Peyer's patch (tissue), 4 donors: ENCODE results near the gene SYNDIG1. TPM values are rescaled to one million over a fixed set of nuclear protein-coding genes. Genes with fewer than 3 reads are reported as not detected.

Source experiments
- DNase-seq, 3 donors: peaks; one replicate each; pipeline ENCODE4 v3.0.0-alpha.2; 2017 to 2019
- H3K27ac ChIP-seq, 4 donors: fragments of 200-600 bp; sonication (generic); one replicate each; pipeline ENCODE4 v1.5.1; 2016 to 2019
- H3K27me3 ChIP-seq, 2 donors: fragments of 200-600 bp; sonication (generic); one replicate each; pipeline ENCODE4 v1.5.1; 2019
- H3K36me3 ChIP-seq, 3 donors: fragments of 200-600 bp; sonication (generic); one replicate each; pipeline ENCODE4 v1.5.1; 2016 to 2019
- H3K4me1 ChIP-seq, 4 donors: fragments of 200-600 bp; sonication (generic); one replicate each; pipeline ENCODE4 v1.5.1; 2016 to 2019
- H3K4me3 ChIP-seq, 4 donors: fragments of 200-600 bp; sonication (generic); 1 replicate in 3 of 4; 2 replicates in 1 of 4; pipeline ENCODE4 v1.5.1; 2016 to 2019; ENCODE audit warnings: mild to moderate bottlenecking in 1 of 4
- H3K9me3 ChIP-seq, 4 donors: fragments of 200-600 bp; sonication (generic); one replicate each; pipeline ENCODE4 v1.5.1; 2016 to 2019; ENCODE audit warnings: mild to moderate bottlenecking in 1 of 4
- POLR2A ChIP-seq, 2 donors: fragments of 450-650 bp; IDR thresholded peaks; one replicate each; pipeline ENCODE4 v1.5.1; 2017; ENCODE audit warnings: antibody characterized with exemption in 2 of 2, mild to moderate bottlenecking in 2 of 2, moderate library complexity in 2 of 2
- total RNA-seq, 4 donors: library from RNA; depleted of rRNA; stranded (reverse); fragments of >200 nt; gene quantifications; one replicate each; pipeline ENCODE4 v1.1.0, GENCODE V29; 2016
- TF ChIP-seq, protein P1 (sequence below), 6 experiments: fragments of 450-650 bp in 4 of 6; fragments of 200-600 bp in 2 of 6; sonication (generic) in 1 of 6; IDR thresholded peaks; one replicate each; pipeline ENCODE4 v1.5.1; 2017 to 2019; ENCODE audit warnings: antibody characterized with exemption in 6 of 6, mild to moderate bottlenecking in 3 of 6, moderate library complexity in 1 of 6

The SYNDIG1 gene
- total RNA-seq, 4 donors from 2014 or later = 0.76 to 1.7 TPM; not detected in 2

- Histone ChIP-seq H3K27ac (no peak overlapping the region), H3K4me3 (no peak overlapping the region), H3K9me3 (no peaks in the 10 kb centered on the region), H3K36me3 (no peaks in the 10 kb centered on the region), H3K4me1 (no peaks in the 10 kb centered on the region), H3K27me3 (no peaks in the 10 kb centered on the region)
- TF ChIP-seq, protein P1, sequence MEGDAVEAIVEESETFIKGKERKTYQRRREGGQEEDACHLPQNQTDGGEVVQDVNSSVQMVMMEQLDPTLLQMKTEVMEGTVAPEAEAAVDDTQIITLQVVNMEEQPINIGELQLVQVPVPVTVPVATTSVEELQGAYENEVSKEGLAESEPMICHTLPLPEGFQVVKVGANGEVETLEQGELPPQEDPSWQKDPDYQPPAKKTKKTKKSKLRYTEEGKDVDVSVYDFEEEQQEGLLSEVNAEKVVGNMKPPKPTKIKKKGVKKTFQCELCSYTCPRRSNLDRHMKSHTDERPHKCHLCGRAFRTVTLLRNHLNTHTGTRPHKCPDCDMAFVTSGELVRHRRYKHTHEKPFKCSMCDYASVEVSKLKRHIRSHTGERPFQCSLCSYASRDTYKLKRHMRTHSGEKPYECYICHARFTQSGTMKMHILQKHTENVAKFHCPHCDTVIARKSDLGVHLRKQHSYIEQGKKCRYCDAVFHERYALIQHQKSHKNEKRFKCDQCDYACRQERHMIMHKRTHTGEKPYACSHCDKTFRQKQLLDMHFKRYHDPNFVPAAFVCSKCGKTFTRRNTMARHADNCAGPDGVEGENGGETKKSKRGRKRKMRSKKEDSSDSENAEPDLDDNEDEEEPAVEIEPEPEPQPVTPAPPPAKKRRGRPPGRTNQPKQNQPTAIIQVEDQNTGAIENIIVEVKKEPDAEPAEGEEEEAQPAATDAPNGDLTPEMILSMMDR (IDR thresholded peaks at IDR 0.05) = no peak
- no peak for TF ChIP-seq POLR2A (IDR thresholded peaks at IDR 0.05)
- DNase-seq = no peak
Observed at GRCh38 chr20:24589815-24590177, 120.4 kb downstream of the SYNDIG1 start.

DNA sequence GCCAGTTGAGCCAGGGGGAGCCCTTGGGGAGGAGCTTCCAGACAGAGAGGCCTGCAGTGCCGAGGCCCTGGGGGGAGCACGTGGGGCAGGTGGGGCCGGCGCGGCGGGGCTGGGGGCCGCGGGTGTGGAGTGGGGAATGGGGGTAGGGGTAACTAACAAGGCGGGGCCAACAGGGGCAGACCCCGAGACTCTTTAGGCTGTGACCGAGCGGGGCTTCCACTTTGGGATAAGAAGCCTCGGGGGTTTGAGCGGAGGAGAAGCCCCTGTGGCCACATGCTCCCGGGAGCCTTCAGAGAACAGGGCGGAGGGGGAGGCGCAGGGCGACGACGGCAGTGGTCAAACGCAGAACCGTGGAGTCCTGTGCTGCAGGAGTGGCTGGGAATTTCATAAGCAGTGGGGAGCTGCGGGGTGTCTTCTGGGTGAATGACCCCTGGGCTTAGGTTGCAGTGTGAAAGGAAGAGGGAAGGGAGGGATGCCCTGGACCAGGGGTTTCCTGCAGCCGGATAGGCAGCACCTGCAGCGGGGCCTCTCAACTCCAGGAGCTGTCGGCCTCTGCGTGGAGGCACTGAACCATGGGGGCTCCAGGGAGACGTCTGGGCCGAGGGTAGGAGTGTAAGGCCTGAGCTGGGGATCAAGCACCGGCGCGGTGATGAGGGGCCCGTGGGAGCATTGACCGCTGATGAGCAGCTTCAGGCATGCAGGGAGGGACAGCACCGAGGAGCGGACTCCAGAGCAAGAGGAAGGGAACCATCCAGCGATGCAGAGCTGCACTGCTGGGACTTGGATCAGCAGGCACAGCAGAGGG is 121.0 kb downstream of the SYNDIG1 start:
- no peak overlapping the region for H3K27ac ChIP-seq
- DNase-seq = no peak
- no peaks in the 10 kb centered on the region for H3K36me3 ChIP-seq
- no peak overlapping the region for H3K4me3 ChIP-seq
- H3K27me3 ChIP-seq = no peaks in the 10 kb centered on the region
- H3K4me1 ChIP-seq = no peaks in the 10 kb centered on the region
- TF ChIP-seq, protein P1 (IDR thresholded peaks at IDR 0.05) = no peak
- TF ChIP-seq POLR2A (IDR thresholded peaks at IDR 0.05) = no peak
- no peaks in the 10 kb centered on the region for H3K9me3 ChIP-seq

DNA sequence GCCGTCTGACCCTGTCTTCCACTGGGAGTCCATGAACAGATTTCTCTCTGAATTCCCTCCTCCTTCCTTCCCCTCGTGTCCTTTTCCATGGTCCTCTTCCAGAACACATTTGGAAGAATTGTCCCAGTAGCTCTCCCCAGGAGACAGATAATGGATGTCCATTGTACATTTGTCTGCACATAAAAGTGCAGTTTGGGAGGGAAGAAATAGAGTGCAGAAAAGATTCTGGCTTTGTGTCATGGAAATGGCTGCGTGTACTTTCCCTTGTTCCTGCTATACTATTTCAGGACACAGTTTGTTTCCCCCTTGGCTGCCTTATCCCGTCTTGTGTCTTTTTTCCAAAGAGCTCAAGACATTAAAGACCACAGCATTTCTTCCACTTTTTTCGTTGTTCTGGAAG is 127.6 kb downstream of the SYNDIG1 start:
- TF ChIP-seq, protein P1 (IDR thresholded peaks at IDR 0.05) = no peak
- TF ChIP-seq POLR2A (IDR thresholded peaks at IDR 0.05) = no peak
- no peak for DNase-seq
- no peaks in the 10 kb centered on the region for H3K36me3 ChIP-seq
- no peak overlapping the region for H3K27ac ChIP-seq
- no peaks in the 10 kb centered on the region for H3K27me3 ChIP-seq
- no peaks in the 10 kb centered on the region for H3K9me3 ChIP-seq
- no peaks in the 10 kb centered on the region for H3K4me1 ChIP-seq
- no peak overlapping the region for H3K4me3 ChIP-seq

- no peak for TF ChIP-seq POLR2A (IDR thresholded peaks at IDR 0.05)
- TF ChIP-seq, protein P1 (IDR thresholded peaks at IDR 0.05) = no peak
- no peak for DNase-seq
- Histone ChIP-seq H3K9me3 (no peaks in the 10 kb centered on the region), H3K4me3 (no peak overlapping the region), H3K36me3 (no peaks in the 10 kb centered on the region), H3K4me1 (no peaks in the 10 kb centered on the region), H3K27me3 (no peaks in the 10 kb centered on the region), H3K27ac (no peak overlapping the region)
Observed at GRCh38 chr20:24598346-24598745, 128.9 kb downstream of the SYNDIG1 start.

GRCh38 chr20:24598996-24599395 is 129.6 kb downstream of the SYNDIG1 start:
- no peaks in the 10 kb centered on the region for H3K36me3 ChIP-seq
- no peak for DNase-seq
- no peaks in the 10 kb centered on the region for H3K9me3 ChIP-seq
- no peak overlapping the region for H3K27ac ChIP-seq
- H3K4me1 ChIP-seq = no peaks in the 10 kb centered on the region
- H3K4me3 ChIP-seq = no peak overlapping the region
- no peaks in the 10 kb centered on the region for H3K27me3 ChIP-seq
- TF ChIP-seq, protein P1 (IDR thresholded peaks at IDR 0.05) = no peak
- no peak for TF ChIP-seq POLR2A (IDR thresholded peaks at IDR 0.05)
